Measurements from ENCODE around the gene CPSF4L.
"Not testable (repeated sequence)": the region's sequence is repeated elsewhere in the genome, so short reads cannot be mapped to it uniquely, and the experiment has no call there.

CPSF4L gene

DNA sequence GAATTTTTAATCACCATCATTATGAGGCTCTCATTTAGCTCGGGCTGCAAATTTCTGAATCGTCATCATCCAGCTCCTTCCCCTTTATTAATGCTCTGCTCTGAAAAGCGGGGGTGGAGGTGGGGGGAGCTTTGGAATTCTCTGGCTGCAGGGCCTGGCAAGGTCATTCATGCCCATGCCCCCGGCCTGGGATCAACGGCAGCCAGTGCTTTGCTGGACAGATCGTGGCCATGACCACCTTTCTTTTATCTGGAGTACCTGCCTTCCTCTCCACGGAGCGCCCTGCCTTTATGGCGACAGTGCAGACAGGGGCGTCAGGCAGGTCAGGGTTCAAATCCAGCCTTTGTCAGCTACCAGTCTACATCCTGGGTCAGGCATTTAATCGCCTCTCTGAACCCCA lies 5.1 kb upstream of the CPSF4L start:
- no peak for DNase-seq

DNA sequence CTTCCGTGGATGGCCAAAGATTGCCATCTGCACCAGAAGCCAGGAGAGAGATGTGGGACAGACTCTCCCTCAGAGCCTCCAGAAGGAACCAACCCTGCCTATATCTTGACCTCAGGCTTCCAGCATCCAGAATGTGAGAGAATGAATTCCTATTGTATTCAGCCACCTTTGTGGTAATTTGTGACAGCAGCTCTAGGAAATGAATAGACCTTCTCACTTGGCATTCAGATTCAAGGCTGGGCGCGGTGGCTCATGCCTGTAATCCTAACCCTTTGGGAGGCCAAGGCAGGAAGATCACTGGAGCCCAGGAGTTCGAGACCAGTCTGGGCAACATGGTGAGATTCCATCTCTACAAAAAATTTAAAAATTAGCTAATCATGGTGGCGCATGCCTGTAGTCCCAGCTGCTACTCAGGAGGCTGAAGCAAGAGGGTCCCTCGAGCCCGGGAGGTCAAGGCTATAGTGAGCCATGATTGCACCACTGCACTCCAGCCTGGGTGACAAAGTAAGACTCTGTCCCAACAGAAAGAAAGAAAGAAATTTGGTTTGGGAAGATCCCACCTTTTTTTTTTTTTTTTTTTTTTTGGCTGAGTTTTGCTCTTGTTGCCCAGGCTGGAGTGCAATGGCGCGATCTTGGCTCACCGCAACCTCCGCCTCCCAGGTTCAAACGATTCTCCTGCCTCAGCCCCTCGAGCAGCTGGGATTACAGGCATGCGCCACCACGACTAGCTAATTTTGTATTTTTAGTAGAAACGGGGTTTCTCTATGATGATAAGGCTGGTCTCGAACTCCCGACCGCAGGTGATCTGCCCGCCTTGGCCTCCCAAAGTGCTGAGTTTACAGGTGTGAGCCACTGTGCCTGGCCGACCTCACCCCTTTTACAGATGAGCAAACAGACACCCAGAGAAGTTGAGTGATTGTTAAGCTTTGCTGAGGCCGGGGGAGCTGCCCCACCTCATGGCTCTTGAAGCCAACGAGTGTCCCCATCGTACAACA lies 4.3 kb upstream of the CPSF4L start:
- no peak for DNase-seq

DNA sequence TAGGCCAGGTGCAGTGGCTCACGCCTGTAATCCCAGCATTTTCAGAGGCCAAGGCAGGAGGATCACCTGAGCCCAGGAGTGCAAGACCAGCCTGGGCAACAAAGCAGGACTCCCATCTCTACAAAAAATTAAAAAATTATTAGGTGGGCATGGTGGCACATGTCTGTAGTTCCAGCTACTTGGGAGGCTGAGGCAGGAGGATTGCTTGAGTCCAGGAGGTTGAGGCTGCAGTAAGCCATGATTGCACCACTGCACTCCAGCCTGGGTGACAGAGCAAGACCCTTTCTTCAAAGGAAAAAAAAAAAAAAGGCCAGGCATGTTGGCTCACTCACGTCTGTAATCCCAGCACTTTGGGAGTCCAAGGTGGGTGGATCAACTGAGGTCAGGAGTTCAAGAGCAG lies 2.8 kb upstream of the CPSF4L start:
- not testable (repeated sequence) for DNase-seq

DNA sequence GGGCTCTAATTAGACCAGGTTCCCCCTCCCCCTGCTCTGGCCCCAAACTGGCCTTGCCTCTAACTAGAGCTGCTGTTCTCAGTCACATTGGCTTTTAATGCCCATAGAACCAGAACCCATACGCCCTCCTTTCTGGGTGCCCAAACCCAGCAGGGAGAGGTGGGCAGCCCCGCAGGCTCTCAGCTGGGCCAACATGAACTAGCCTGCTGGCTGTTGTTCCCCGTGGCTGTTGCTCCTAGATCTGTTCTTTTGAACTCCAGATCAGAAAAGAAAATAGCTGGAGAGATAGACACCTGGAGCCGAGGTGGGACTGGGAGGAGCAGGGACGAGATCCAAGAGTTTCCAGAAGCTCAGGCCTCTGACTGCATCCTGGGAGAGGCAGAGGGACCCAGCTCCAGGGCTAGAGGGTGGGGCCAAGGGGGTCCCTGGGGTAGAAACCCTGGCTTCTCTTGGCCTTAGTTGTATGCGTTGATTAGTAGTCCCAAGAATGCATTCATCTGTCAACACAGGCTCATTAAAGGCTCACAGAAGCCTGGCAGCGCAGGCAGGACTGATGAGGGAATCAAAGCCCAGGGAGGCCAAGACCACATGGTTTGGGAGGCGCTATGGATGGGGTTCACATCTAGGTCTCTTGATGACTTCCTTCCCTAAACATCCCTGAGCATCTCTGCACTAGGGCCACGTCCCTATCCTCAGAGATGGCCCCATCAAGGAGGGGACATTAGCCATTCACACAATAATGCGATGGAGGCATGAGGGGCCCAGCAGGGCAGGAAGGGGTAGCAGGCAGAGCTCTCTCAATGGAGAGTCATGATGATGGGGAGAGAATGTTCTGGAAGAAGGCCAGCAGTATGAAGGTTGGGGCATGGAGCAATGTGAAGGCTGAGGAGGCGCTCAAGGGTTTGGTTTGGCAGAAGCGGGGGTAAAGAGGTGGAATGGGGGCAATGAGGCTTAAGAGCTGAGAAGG lies 1.3 kb upstream of the CPSF4L start:
- DNase-seq, result no peak

DNA sequence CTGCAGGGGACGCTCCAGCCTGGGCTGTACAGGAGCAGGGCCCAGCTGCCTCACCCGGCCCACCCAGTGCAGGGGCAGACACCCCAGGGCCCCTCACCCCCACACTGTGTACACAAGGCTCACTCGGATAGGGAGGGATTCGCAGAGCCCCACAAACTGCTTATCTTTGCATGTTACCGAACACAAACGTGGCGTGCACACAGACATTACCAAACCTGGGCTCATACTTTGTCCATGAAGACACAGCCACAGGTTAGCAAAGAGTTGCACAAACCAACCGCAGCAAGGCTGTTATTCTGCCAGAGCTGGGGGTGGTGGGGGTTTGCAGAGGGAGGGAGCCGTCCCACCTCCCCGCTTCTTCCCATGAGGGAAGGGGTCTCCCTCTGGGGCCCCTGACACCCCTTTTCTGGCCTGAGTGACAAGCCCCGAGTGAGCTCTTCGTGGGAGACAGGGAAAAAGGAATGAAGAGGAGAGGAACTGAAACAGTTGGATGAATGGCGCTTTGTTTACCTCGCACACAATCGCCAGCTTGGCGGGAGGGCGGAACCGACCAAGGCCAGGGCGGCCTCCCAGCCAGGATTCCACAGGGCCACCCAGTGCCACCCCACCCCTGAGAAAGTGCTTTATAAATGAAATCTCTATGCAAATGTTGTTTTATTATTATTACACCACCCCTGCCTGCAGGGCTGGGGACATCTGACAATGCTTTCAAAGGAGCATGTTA lies 434 bp upstream of the CPSF4L start:
- no peak for DNase-seq

DNA sequence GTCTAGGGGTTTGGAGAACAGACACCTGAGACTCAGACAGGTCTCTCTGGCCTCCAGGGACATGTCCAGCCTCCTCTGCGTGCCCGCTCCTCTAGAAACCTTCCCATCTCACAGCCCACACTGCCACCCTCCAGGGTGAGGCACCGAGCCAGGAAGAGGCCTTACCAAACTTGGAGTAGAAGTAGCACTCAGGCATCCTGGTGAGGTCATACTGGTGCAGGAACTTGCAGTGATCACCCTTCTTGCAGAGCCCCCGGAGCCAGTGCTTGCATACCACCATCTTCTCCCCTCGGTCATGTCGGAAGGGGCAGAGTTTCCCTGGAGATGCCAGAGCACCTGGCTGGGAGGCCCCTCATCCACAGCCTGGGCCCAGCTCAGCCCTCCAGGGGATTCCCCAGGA lies 4.2 kb downstream of the CPSF4L start:
- DNase-seq, result no peak

DNA sequence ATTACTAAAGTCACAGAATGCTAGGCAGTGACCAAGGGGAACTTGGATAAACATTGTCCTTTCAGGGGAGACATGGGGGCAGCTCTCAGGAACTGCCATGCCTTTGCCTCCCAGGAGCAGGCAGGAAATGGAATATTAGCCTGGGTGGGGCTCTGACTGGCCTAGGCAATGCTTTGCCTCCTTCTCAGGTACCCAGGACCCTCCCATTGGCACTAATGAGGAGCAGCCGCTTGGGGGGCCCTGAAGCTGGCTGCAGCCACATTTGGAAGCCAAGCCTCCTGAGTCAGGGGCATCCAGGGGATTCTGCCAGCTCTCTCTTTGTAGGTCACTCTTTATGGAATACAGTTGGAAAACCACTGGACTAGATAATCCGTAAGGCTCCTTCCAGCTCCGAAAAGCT lies 5.5 kb downstream of the CPSF4L start:
- DNase-seq, result no peak

DNA sequence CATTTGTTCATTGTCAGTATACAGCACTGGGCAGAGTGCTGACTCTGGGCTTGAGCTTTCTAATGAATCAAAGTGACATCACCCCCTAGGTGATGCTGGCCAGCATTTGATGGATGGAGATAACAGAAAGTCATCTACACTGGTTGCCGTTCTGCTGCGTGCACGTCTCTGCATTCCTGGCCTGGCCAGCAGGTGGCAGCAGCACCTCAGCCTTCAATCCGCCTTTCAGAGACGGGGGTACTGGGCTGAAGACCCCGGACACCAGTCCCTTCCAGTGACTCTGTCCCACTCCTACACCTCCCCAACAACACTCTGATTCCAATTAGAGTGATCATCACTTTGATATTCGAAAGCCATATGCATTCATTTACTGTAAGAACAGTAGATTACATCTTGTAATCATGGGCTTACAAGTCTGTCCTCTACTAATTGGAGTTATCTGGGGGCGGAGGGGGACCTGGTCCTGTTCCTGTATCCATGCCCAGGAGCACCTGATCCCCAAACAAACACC lies 6.0 kb downstream of the CPSF4L start:
- peak; percentile 44 for DNase-seq

DNA sequence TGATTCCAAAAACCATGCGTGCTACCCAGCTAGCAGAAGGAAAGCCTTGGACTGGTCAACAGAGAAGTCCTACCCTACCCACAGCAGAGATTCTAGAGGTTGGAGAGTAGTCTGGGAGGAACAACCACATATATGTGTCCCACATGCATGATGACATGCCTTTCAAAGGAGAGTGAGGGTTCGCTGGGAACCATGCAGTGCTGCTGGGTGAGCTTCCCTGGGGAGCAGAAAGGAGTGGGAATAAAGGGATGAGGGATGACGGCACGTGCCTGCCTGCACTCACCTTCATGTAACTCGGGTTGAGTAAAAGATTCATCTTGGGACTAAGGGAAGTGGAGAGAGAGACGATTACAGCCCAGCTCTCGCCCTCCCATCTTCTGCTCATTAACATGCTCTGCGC lies 9.8 kb downstream of the CPSF4L start:
- DNase-seq, result no peak

DNA sequence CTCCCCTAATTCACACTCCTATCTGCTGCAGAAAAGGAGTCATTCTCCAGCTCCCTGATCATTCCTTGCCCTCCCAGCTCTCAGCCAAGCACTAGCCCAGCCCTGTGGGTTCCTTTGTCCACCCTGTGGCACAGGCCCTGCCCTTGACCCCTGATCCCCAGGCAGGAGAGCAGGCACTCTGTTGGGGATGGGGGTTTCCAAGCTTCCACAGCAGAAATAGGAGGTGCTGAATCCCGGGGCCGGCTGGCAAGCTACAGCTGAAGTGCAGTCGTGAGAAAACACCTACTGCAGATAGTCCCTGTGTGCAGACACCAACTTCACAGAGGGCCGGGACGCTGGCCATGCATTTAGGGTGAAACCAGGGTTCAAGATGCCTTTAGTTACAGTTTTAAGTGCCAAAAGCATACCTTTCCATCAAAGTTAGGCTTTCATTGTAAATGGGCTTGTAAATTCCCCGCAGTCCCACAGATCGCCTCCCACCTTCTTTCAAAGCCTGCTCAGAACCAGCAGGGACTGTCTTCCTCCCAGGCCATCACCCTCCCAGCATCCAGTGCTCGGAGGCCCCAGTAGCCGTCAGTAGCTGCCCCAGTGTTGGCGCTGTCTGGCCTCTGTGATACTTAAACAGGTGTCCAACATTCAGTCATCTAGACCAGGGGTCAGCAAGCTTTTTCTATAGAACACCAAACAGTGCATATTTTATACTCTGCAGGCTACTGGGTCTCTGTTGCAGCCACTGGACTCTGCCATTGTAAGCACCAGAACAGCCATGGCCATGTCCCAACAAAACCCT lies 10.6 kb downstream of the CPSF4L start:
- no peak for DNase-seq

DNA sequence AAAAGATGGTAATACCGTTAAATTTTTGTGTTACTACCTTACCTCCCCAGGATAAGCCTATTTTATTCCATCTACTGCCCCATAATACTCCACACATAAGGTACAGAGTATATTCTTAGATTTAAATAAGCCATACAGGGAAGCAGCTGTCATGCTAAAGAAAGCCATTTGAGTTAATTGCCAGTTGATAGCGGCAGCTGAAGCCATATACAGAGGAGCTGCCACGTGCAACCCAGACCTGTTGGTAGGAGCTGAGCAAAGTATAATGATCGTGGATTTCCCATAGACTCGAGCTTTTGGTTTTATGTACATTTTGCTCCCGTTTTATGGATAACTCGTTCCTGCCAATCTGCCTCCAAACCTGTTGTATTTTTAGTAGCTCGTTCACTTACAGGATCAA lies 12.0 kb downstream of the CPSF4L start:
- DNase-seq, result no peak

DNA sequence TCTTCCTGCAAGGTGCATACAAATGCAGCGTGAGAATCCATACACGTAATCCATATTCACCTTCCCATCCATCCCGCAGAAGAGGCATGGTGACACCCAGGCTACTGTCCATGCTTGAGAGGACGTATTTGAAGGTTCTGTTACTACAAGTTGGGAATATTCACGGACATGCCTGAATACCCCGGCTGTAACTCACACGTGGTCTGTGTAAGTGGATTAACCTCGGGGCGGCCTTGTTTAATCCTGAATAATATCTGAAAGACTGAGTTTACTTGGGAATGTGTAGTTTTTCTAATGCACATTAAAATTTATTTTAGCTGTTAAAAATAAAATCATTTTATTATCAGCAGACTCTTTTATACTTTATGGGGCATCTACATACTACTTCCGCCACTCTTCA lies 13.1 kb downstream of the CPSF4L start:
- no peak for DNase-seq

DNA sequence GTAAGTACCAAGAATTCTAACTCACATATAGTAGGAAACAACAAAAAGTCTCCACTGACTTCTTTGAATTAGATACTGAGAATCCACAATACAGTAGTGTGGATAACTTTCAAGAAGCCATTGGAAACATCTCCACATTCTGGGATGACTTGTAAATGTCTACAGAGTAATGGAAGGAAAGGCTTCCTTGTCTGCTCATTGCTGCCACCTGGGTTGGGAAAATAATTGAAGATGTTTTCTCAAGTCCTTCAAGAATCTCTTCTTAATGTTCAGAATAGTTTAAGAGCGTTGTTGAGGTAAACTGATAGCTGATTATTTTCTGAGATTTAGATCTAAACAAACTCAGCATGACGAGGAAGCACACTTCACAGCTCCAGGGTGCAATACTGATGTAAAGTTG lies 14.0 kb downstream of the CPSF4L start:
- no peak for DNase-seq

DNA sequence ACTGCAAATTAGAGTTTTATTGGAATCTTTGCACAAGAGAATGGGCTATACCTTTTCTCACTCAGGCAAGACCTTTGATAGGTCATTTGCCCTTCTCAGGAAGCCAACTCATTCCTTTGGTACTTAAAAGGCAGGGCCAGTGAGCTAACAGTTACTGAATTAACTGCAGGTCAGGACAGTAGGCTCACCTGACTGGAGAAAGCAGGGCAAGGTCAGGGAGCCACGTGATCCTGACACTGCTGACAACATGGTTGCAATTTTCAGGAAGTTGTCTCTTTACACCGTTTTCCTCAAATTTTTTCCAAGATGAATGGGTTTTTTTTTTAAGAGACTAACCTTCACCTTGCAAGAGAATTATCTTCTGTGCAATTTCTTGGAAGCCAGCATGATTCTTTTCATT lies 21.1 kb downstream of the CPSF4L start:
- no peak for DNase-seq

DNA sequence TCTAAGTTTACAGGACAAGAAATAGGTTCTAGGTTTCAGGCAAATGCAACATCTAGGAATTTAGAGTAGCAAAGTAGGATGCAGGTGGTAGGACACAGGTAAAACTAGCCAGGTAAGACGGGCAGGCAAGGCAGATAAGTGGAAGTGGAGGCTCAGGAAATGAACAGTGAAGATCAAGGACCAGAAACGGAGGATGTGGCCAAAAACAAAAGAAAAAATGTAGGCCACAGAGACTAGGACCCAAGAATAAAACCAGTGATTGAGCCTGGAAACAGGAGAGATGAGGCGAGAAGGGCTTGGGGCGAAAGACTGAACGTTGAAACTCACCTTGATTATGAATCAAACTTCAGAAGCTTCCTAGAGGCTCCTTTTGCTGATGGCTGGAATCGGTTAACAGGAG lies 24.0 kb downstream of the CPSF4L start:
- DNase-seq, result no peak

DNA sequence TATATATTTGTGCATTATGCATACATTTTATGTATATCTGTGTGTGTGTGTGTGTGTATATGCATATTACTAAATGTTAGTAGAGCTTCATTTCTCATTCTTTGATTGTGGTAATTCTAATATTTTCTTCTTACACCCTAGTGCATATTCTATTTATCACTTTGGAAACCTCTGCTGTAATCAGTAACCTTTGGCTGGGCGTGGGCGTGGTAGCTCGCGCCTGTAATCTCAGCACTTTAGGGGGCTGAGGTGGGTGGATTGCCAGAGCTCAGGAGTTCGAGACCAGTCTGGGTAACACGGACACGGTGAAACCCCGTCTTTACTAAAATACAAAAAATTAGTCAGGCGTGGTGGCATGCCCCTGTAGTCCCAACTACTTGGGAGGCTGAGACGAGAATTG lies 26.9 kb downstream of the CPSF4L start:
- DNase-seq, result no peak

DNA sequence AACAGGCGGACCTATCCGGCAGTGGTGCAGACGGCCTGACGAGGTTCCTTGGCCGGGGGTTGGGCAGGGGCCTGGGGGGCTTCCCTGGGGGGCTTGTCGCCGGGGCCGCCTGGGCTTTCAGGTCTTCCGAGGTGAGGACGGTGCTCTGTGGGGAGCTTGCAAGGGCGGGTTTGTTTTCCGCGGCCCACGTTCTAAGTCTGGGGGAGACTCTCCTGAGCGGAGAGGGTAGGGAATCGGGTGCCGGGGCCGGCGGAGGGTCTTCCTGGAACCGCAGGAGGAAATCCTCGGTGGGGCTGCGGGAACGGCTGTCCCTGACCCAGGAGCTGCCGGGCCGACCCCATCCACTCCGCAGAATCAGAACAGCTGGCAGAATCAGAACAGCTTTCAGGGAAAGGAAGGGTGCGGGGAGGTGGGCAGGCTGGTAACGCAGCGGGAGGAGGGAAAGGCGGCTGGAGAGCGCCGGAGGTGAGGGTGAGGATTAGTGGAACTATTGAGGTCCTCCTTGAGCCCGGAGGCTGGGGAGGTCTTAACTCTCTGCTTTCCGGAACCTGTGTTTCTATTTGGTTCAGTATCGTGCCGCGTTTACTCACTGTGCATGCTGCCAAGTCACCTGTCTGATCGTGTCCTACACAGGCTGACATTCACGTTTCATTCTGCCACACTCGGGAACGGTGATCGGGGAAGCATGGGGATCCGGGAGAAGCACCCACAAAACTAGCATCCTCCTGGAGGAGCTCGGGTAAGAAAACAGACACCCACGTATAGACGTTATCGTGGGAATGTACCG lies 28.9 kb downstream of the CPSF4L start:
- DNase-seq, result peak; percentile 28

DNA sequence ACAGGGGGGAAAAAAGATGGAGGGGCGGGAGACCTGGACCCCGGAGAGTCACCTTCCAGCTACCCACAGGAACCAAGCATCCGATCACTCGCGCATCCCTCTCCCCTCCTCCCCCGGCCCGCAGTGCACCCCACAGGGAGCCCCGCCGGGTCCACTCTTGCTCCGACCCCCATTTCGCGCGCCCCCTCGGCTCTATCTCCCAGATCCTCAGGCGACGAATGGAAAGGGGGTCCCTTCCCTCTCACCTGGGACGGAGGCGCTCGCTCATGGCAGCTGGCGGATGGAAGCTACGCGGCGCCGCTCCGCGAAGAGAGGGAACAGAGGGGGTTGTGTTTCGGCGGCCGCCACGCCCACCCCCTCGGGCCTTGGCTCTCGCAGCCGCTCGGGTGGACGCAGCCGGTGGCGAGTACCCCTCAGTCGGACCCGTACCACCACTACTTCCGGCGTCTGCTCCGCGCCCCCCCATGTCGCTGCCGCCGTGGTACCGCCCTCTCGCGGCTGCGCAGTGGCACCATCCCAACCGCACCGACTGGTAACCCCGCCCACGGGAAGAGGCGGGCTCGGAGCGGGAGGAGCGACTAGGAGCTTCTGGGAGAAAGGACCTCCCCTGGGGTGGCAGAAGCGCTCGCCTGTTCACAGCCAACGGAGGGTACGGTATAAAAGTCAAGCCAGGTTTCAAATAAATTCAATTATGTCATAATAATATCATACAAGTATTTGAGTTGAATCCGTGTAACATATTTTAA lies 29.7 kb downstream of the CPSF4L start:
- peak; percentile 98 for DNase-seq

DNA sequence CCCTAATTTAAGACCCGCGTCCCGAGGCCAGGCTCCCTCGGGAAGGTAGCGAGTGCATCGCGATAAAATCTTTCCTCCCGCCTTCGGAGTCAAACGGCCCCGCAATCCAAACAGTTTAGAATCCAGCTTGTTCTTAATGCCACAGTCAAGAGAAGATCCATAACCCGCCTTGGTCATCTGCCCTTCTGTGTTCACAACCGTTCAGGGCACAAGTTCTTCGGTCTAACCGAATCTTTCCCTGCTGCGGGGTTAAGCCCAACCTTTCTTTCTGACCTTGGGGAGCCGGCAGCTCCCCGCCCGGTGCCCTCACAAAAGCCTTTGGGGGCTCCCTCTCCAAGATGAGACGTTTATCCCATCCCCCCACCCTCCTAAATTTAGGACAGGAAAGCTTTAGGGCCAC lies 30.3 kb downstream of the CPSF4L start:
- DNase-seq, result peak; percentile 23

DNA sequence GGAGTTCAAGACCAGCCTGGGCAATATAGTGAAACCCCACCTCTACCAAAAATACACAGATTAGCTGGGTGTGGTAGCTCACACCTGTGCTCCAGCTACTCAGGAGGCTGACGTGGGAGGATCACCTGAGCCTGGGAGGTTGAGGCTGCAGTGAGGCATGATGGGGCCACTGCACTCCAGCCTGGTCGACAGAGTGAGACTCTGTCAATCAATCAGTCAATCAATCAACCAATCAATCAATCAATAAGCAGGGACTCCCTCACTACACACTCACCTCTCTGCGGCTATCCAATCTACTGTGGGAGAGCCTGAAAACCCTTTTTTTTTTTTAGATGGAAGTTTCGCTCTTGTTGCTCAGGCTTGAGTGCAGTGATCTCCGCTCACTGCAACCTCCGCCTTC lies 31.6 kb downstream of the CPSF4L start:
- no peak for DNase-seq

Measured in suppressor macrophage treated with lipopolysaccharide for 4 hours (primary cell).